Parathyroid adenoma (tissue), 2 donors: ENCODE results near the gene SFXN1.
"Not testable (repeated sequence)": the region's sequence is repeated elsewhere in the genome, so short reads cannot be mapped to it uniquely, and the experiment has no call there.

Experiments used
- H2AFZ ChIP-seq: fragments of 300-600 bp; sonication (generic); one replicate; pipeline ENCODE4 v1.7.0; 2017; ENCODE audit warnings: antibody characterized with exemption, mild to moderate bottlenecking
- H3K27ac ChIP-seq: fragments of 300-600 bp; sonication (generic); one replicate; pipeline ENCODE4 v1.7.0; 2017
- H3K27me3 ChIP-seq: fragments of 300-600 bp; sonication (generic); one replicate; pipeline ENCODE4 v1.7.0; 2017; ENCODE audit warnings: low read length; ENCODE audit not compliant: control insufficient read depth, insufficient read depth
- H3K36me3 ChIP-seq: fragments of 300-600 bp; sonication (generic); one replicate; pipeline ENCODE4 v1.7.0; 2017; ENCODE audit warnings: low read length; ENCODE audit not compliant: control insufficient read depth, insufficient read depth
- H3K4me1 ChIP-seq: fragments of 300-600 bp; sonication (generic); one replicate; pipeline ENCODE4 v1.7.0; 2017; ENCODE audit warnings: control low read depth
- H3K4me2 ChIP-seq: fragments of 300-600 bp; sonication (generic); one replicate; pipeline ENCODE4 v1.7.0; 2017; ENCODE audit warnings: low read length
- H3K4me3 ChIP-seq: fragments of 300-600 bp; sonication (generic); one replicate; pipeline ENCODE4 v1.7.0; 2017; ENCODE audit warnings: low read depth, low read length
- H3K79me2 ChIP-seq: fragments of 300-600 bp; sonication (generic); one replicate; pipeline ENCODE4 v1.7.0; 2017; ENCODE audit warnings: control low read depth
- H3K9ac ChIP-seq: fragments of 300-600 bp; sonication (generic); one replicate; pipeline ENCODE4 v1.7.0; 2017; ENCODE audit warnings: mild to moderate bottlenecking
- H3K9me3 ChIP-seq: fragments of 300-600 bp; sonication (generic); one replicate; pipeline ENCODE4 v1.7.0; 2017; ENCODE audit warnings: low read length; ENCODE audit not compliant: control insufficient read depth
- CTCF ChIP-seq: fragments of 300-600 bp; sonication (generic); IDR thresholded peaks from one replicate; pipeline ENCODE4 v1.7.0; 2017; ENCODE audit warnings: antibody characterized with exemption, mild to moderate bottlenecking
- donor health status: primary hyperparathyroidism.

The SFXN1 gene

DNA sequence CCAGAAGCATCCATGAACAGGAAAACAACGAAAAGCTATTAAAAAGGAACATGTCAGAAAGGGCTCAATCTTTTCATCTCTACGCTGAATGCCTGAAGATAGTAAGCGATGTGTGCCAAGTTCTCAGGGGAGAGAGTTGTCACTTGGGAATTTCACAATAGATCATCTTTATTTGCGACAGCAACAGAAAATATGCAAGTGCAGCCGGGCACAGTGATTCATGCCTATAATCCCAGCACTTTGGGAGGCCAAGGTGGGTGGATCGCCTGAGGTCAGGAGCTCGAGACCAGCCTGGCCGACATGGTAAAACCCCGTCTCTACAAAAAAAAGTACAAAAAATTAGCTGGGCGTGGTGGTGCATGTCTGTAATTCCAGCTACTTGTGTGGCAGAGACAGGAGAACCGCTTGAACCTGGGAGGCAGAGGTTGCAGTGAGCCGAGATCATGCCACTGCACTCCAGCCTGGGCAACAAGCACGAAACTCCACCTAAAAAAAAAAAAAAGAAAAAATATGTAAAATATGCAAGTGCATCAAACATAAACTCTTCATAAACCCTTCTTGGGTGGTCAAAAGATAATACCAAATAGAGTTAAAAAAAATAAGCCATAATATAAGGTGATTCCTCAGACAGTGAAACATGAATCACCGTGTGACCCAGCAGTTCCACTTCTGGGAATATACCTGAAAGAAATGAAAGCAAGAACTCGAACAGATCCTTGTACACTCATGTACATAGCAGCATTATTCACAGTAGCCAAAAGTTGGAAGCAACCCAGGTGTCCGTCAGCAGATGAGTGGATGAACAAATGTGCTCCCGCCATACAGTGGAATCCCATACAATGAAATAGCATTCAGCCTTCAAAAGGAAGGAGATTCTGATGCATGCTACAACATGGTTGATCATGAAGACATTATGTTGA is 16.2 kb downstream of the SFXN1 start:
- Histone ChIP-seq H3K9me3 (no peaks in the 10 kb centered on the region), H3K4me2 (no peak overlapping the region), H3K4me3 (no peak overlapping the region), H2AFZ (no peak overlapping the region), H3K4me1 (no peaks in the 10 kb centered on the region), H3K27me3 (no peaks in the 10 kb centered on the region), H3K27ac (no peak overlapping the region), H3K36me3 (no peaks in the 10 kb centered on the region), H3K9ac (no peak overlapping the region), H3K79me2 (peaks cover 13% of the 10 kb centered on the region)
- TF ChIP-seq CTCF = no peak

DNA sequence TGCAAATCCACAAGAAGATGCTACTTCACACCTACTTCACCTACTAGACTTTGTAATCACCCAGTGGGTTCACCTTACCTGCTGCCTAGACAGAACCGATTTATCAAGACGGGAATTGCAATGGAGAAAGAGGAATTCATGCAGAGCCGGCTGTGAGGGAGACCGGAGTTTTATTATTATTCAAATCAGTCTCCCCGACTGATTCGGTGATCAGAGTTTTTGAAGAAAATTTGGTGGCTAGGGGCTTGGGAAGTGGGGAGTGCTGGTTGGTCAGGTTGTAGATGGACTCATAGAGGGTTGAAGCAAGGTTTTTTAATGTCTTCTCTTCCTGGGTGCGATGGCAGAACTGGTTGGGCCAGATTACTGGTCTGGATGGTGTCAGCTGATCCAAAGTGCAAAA is 23.4 kb downstream of the SFXN1 start:
- H3K27me3 ChIP-seq = no peaks in the 10 kb centered on the region
- no peak overlapping the region for H3K4me3 ChIP-seq
- no peaks in the 10 kb centered on the region for H3K4me1 ChIP-seq
- H3K4me2 ChIP-seq = no peak overlapping the region
- H3K79me2 ChIP-seq = peaks cover 3% of the 10 kb centered on the region
- H2AFZ ChIP-seq = no peak overlapping the region
- H3K9ac ChIP-seq = no peak overlapping the region
- no peak overlapping the region for H3K27ac ChIP-seq
- H3K9me3 ChIP-seq = no peaks in the 10 kb centered on the region
- no peak for TF ChIP-seq CTCF
- H3K36me3 ChIP-seq = no peaks in the 10 kb centered on the region

DNA sequence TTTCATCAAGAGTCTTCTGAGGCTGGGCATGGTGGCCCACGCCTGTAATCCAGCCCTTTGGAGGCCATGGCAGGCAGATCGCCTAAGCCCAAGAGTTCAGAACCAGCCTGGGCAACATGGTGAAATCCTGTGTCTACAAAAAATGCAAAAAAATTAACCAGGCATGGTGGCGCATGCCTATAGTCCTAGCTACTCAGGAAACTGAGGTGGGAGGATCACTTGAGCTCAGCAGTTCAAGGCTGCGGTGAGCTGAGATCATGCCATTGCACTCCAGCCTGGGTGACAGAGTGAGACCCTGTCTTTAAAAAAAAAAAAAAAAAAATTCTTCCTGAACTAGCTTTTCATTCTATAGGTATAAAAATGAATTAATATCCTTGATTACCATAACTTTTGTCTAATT is 29.3 kb downstream of the SFXN1 start:
- not testable (repeated sequence) for H3K79me2 ChIP-seq, H3K9ac ChIP-seq, H3K4me1 ChIP-seq, H3K9me3 ChIP-seq, H3K36me3 ChIP-seq, H3K4me2 ChIP-seq, H3K4me3 ChIP-seq, H3K27ac ChIP-seq, H3K27me3 ChIP-seq, H2AFZ ChIP-seq

DNA sequence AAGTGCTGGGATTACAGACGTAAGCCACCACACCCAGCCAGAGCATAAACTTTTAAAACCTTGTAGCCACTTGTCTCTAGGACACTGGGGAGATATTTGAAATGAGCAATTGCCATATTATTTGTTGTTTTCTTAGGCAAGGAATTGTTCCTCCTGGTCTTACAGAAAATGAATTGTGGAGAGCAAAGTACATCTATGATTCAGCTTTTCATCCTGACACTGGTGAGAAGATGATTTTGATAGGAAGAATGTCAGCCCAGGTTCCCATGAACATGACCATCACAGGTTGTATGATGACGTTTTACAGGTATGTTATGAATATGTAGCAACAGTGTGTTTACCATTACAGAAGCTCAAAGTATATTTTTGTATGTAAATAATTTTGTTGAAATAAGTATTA is 30.5 kb downstream of the SFXN1 start:
- Histone ChIP-seq H3K27ac (no peak overlapping the region), H3K9me3 (no peaks in the 10 kb centered on the region), H3K79me2 (no peaks in the 10 kb centered on the region), H3K4me3 (no peak overlapping the region), H3K9ac (no peak overlapping the region), H2AFZ (no peak overlapping the region), H3K4me2 (no peak overlapping the region), H3K27me3 (no peaks in the 10 kb centered on the region), H3K36me3 (no peaks in the 10 kb centered on the region), H3K4me1 (no peaks in the 10 kb centered on the region)
- no peak for TF ChIP-seq CTCF

DNA sequence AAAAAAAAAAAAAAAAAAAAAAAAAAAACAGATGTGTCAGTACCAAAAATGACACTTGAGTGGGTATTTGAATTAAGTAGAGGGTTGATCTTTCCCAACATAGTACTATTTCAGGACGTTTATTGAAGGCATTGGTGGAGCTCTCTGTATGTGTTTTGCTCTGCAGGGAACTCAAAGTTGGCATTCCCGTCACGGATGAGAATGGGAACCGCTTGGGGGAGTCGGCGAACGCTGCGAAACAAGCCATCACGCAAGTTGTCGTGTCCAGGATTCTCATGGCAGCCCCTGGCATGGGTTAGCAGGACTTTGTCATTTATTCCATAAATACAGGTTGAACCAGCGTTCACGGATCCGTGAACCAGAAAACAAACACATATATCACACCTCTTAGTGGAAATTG is 34.9 kb downstream of the SFXN1 start:
- Histone ChIP-seq H2AFZ (no peak overlapping the region), H3K4me1 (no peaks in the 10 kb centered on the region), H3K9ac (no peak overlapping the region), H3K9me3 (no peaks in the 10 kb centered on the region), H3K27me3 (no peaks in the 10 kb centered on the region), H3K36me3 (no peaks in the 10 kb centered on the region), H3K4me3 (no peak overlapping the region), H3K4me2 (no peak overlapping the region), H3K27ac (no peak overlapping the region), H3K79me2 (no peaks in the 10 kb centered on the region)
- no peak for TF ChIP-seq CTCF
